Neural crest cell (in vitro differentiated cells): ENCODE measurements around the gene RUNX1. TPM values are rescaled to one million over a fixed set of nuclear protein-coding genes. Genes with fewer than 3 reads are reported as not detected.

Experiments
- DNase-seq: peaks from one replicate; pipeline ENCODE4 v3.0.0; 2021; ENCODE audit warnings: low read depth, mixed read lengths, low spot score
- H3K27ac Mint-ChIP-seq: one replicate; pipeline ENCODE4 v1.8.0; 2021; ENCODE audit warnings: mild to moderate bottlenecking, mixed read lengths; ENCODE audit not compliant: unreplicated experiment
- H3K27me3 Mint-ChIP-seq: 2 replicates; pipeline ENCODE4 v1.8.0; 2021; ENCODE audit warnings: low read depth, mild to moderate bottlenecking, mixed read lengths
- H3K36me3 Mint-ChIP-seq: 2 replicates; pipeline ENCODE4 v1.8.0; 2021; ENCODE audit warnings: low read depth, mild to moderate bottlenecking, mixed read lengths
- H3K4me1 Mint-ChIP-seq: 2 replicates; pipeline ENCODE4 v1.8.0; 2021; ENCODE audit warnings: mixed read lengths
- H3K4me3 Mint-ChIP-seq: one replicate; pipeline ENCODE4 v1.8.0; 2021; ENCODE audit warnings: mild to moderate bottlenecking, mixed read lengths
- H3K9me3 Mint-ChIP-seq: 2 replicates; pipeline ENCODE4 v1.8.0; 2021; ENCODE audit warnings: mixed read lengths
- CTCF ChIP-seq: fragments of 200-600 bp; sonication (generic); conservative IDR thresholded peaks from 2 replicates; pipeline ENCODE4 v1.5.0; 2021; ENCODE audit warnings: antibody characterized with exemption, mild to moderate bottlenecking
- total RNA-seq: library from RNA; stranded (reverse); gene quantifications from 2 replicates; pipeline ENCODE4 v1.2.1, GENCODE V29; 2021

Gene RUNX1
- total RNA-seq, 1 donor from 2014 or later = 0.63 TPM

- TF ChIP-seq CTCF = no peak
- Mint-ChIP-seq H3K27ac (no peak overlapping the region), H3K36me3 (no peaks in the 10 kb centered on the region), H3K27me3 (peaks cover 4% of the 10 kb centered on the region), H3K4me3 (no peak overlapping the region), H3K9me3 (no peaks in the 10 kb centered on the region), H3K4me1 (no peaks in the 10 kb centered on the region)
- no peak for DNase-seq
Observed at GRCh38 chr21:35020902-35021301, 28.2 kb downstream of the RUNX1 start.

- Mint-ChIP-seq H3K9me3 (no peaks in the 10 kb centered on the region), H3K4me1 (no peaks in the 10 kb centered on the region), H3K36me3 (no peaks in the 10 kb centered on the region), H3K4me3 (no peak overlapping the region), H3K27ac (no peak overlapping the region), H3K27me3 (no peaks in the 10 kb centered on the region)
- DNase-seq = no peak
- TF ChIP-seq CTCF = no peak
Observed at GRCh38 chr21:35020436-35020835, 28.7 kb downstream of the RUNX1 start.

- no peak for TF ChIP-seq CTCF
- no peak overlapping the region for H3K27ac Mint-ChIP-seq
- H3K36me3 Mint-ChIP-seq = no peaks in the 10 kb centered on the region
- H3K9me3 Mint-ChIP-seq = no peaks in the 10 kb centered on the region
- no peaks in the 10 kb centered on the region for H3K27me3 Mint-ChIP-seq
- no peak overlapping the region for H3K4me3 Mint-ChIP-seq
- no peaks in the 10 kb centered on the region for H3K4me1 Mint-ChIP-seq
- no peak for DNase-seq
Observed at GRCh38 chr21:35019631-35020032, 29.5 kb downstream of the RUNX1 start.

GRCh38 chr21:35017256-35017655 lies 31.8 kb downstream of the RUNX1 start:
- Mint-ChIP-seq H3K27ac (no peak overlapping the region), H3K4me1 (no peaks in the 10 kb centered on the region), H3K36me3 (no peaks in the 10 kb centered on the region), H3K4me3 (no peak overlapping the region), H3K27me3 (no peaks in the 10 kb centered on the region), H3K9me3 (no peaks in the 10 kb centered on the region)
- no peak for TF ChIP-seq CTCF
- DNase-seq = no peak

- H3K9me3 Mint-ChIP-seq = no peaks in the 10 kb centered on the region
- no peaks in the 10 kb centered on the region for H3K36me3 Mint-ChIP-seq
- TF ChIP-seq CTCF = no peak
- no peak for DNase-seq
- no peak overlapping the region for H3K27ac Mint-ChIP-seq
- no peaks in the 10 kb centered on the region for H3K27me3 Mint-ChIP-seq
- H3K4me3 Mint-ChIP-seq = no peak overlapping the region
- no peaks in the 10 kb centered on the region for H3K4me1 Mint-ChIP-seq
Observed at GRCh38 chr21:35016517-35017188, 32.4 kb downstream of the RUNX1 start.
